Activated naive CD8-positive, alpha-beta T cell treated with anti-CD3 and anti-CD28 coated beads, Interleukin-2, amount 50 U/mL, for 24 hours (primary cell): Measurements from ENCODE around the gene OR2M5.

ENCODE experiments used
- ATAC-seq: fragments of 150-1000 bp; cut with Tn5 transposase; one replicate; pipeline ENCODE4 v1.10.0; 2021
- DNase-seq: peaks from one replicate; pipeline ENCODE4 v3.0.0; 2021
- H3K27ac Mint-ChIP-seq: one replicate; pipeline ENCODE4 v1.8.0; 2021; ENCODE audit warnings: mild to moderate bottlenecking, mixed read lengths
- H3K27me3 Mint-ChIP-seq: one replicate; pipeline ENCODE4 v1.8.0; 2021; ENCODE audit warnings: mixed read lengths
- H3K36me3 Mint-ChIP-seq: one replicate; pipeline ENCODE4 v1.8.0; 2021; ENCODE audit warnings: low read depth, mixed read lengths
- H3K4me1 Mint-ChIP-seq: one replicate; pipeline ENCODE4 v1.8.0; 2021; ENCODE audit warnings: mixed read lengths
- H3K4me3 Mint-ChIP-seq: one replicate; pipeline ENCODE4 v1.8.0; 2021; ENCODE audit warnings: mild to moderate bottlenecking, moderate library complexity, mixed read lengths
- H3K9me3 Mint-ChIP-seq: one replicate; pipeline ENCODE4 v1.8.0; 2021; ENCODE audit warnings: mixed read lengths

Gene OR2M5, protein sequence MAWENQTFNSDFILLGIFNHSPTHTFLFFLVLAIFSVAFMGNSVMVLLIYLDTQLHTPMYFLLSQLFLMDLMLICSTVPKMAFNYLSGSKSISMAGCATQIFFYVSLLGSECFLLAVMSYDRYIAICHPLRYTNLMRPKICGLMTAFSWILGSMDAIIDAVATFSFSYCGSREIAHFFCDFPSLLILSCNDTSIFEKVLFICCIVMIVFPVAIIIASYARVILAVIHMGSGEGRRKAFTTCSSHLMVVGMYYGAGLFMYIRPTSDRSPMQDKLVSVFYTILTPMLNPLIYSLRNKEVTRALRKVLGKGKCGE

GRCh38 chr1:248144513-248145198 is at the start of gene OR2M5:
Gene OR2M5, plus strand, starts transcription at chr1:248145148. Its CDS starts 0 bp downstream, at chr1:248145148.
- Mint-ChIP-seq H3K9me3 (peaks cover 34% of the 10 kb centered on the region), H3K27ac (no peak within 1 kb of the TSS), H3K4me1 (no peaks in the 10 kb centered on the region), H3K4me3 (no peak within 1 kb of the TSS), H3K27me3 (no peaks in the 10 kb centered on the region), H3K36me3 (no peaks in the 10 kb centered on the region)
- ATAC-seq (no peak), DNase-seq (no peak)

GRCh38 chr1:248098529-248098928 is 46.4 kb upstream of the OR2M5 start:
- Mint-ChIP-seq H3K9me3 (peaks cover 5% of the 10 kb centered on the region), H3K36me3 (no peaks in the 10 kb centered on the region), H3K27me3 (no peaks in the 10 kb centered on the region), H3K4me1 (no peaks in the 10 kb centered on the region), H3K4me3 (no peak overlapping the region), H3K27ac (no peak overlapping the region)
- ATAC-seq (no peak), DNase-seq (no peak)

DNA sequence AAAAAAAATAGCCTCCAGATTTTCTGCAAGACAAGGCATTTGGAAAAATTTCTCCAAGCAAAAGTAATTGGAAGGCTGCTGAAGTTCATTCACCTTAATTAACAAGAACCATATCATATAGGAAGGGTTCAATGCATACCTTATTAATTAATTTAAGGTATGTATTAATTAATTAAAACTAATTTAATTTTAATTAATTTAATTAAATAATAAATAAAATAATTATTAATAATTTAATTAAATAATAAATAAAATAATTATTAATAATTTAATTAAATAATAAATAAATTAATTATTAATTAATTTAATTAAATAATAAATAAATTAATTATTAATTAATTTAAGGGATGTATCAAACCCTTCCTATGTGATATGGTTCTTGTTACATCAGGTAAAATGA is 42.1 kb upstream of the OR2M5 start:
- DNase-seq (no peak), ATAC-seq (no peak)
- Mint-ChIP-seq H3K27me3 (no peaks in the 10 kb centered on the region), H3K9me3 (peaks cover 13% of the 10 kb centered on the region), H3K4me3 (no peak overlapping the region), H3K36me3 (no peaks in the 10 kb centered on the region), H3K4me1 (no peaks in the 10 kb centered on the region), H3K27ac (no peak overlapping the region)

DNA sequence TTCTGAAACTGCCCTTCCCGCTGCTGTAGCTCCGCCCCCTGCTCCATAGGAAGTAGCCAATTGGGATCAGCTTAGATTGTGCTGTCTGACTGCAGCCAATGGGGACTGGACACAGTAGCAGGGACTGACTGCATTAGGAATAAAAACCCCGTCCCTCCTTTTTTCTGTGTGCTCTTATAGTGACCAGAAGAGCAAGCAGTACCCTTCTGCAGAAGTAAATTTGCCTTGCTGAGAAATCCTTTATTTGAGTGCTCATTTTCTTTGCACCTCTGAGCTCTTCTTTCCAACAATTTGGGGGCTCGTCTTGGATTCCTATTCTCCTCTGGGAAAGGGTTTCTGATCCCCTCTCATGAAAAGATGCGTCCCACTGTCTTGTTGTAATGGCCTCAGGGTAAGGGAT is 33.8 kb upstream of the OR2M5 start:
- no peaks in the 10 kb centered on the region for H3K27me3 Mint-ChIP-seq
- no peak for ATAC-seq
- no peaks in the 10 kb centered on the region for H3K4me1 Mint-ChIP-seq
- no peak overlapping the region for H3K27ac Mint-ChIP-seq
- no peak overlapping the region for H3K4me3 Mint-ChIP-seq
- H3K36me3 Mint-ChIP-seq: peaks cover 1% of the 10 kb centered on the region
- DNase-seq: no peak
- peaks cover 49% of the 10 kb centered on the region for H3K9me3 Mint-ChIP-seq

GRCh38 chr1:248114890-248115289 is 30.1 kb upstream of the OR2M5 start:
- DNase-seq: no peak
- Mint-ChIP-seq H3K9me3 (peaks cover 35% of the 10 kb centered on the region), H3K4me3 (no peak overlapping the region), H3K36me3 (no peaks in the 10 kb centered on the region), H3K27ac (no peak overlapping the region), H3K4me1 (no peaks in the 10 kb centered on the region), H3K27me3 (no peaks in the 10 kb centered on the region)
- ATAC-seq: no peak

- no peak overlapping the region for H3K4me3 Mint-ChIP-seq
- H3K9me3 Mint-ChIP-seq: peaks cover 25% of the 10 kb centered on the region
- H3K27ac Mint-ChIP-seq: no peak overlapping the region
- no peaks in the 10 kb centered on the region for H3K36me3 Mint-ChIP-seq
- no peaks in the 10 kb centered on the region for H3K27me3 Mint-ChIP-seq
- no peaks in the 10 kb centered on the region for H3K4me1 Mint-ChIP-seq
- ATAC-seq (no peak), DNase-seq (no peak)
Observed at GRCh38 chr1:248127653-248128052, 17.3 kb upstream of the OR2M5 start.

DNA sequence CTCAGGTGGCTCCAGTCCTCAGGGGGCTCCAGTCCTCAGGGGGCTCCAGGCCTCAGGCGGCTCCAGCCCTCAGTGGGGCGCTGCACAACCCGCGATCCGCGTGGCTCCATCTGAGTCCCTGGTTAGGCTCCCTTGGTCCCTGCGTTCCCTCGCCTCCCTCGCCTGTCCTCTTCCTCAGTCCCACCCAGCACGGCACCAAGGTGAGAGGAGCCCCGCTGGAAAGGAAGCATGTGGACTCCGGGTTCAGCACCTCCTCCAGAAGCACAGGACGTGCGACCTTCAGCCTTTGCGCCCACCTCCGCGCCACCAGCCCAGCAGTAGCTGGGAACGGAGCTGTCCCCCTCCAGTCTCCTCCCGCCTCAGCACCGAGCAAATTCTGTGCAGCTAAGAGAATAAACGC is 8.1 kb upstream of the OR2M5 start:
- no peak for DNase-seq

GRCh38 chr1:248140846-248141245 is 4.1 kb upstream of the OR2M5 start:
- no peak for ATAC-seq
- no peaks in the 10 kb centered on the region for H3K27me3 Mint-ChIP-seq
- H3K4me1 Mint-ChIP-seq: no peaks in the 10 kb centered on the region

More for the DNA sequence above, 8.1 kb upstream of the OR2M5 start:
- no peaks in the 10 kb centered on the region for H3K36me3 Mint-ChIP-seq
- H3K4me1 Mint-ChIP-seq: no peaks in the 10 kb centered on the region
- ATAC-seq: no peak
- peaks cover 11% of the 10 kb centered on the region for H3K9me3 Mint-ChIP-seq
- H3K27me3 Mint-ChIP-seq: peaks cover 2% of the 10 kb centered on the region
- H3K27ac Mint-ChIP-seq: no peak overlapping the region
- H3K4me3 Mint-ChIP-seq: no peak overlapping the region

DNA sequence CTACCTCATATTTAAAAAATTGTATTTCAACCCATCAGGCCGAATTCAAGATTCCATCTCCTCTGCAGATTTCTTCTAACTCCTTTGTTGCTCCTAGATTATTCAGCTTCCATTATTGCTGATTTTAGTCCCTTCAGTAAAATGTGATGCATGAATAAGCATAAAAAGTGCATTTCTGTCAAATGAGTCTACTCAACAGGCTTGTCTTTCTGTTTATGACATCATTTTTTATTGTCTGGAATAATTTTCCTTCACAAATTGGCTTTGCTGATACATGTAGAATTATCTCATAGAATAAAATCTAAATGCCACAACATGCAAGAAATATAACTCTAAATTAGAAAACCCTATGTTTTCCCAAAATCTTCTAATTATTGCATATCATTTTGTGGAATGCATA is 1.6 kb upstream of the OR2M5 start:
- ATAC-seq (no peak), DNase-seq (no peak)
- no peak overlapping the region for H3K27ac Mint-ChIP-seq
- H3K4me3 Mint-ChIP-seq: no peak overlapping the region
- H3K27me3 Mint-ChIP-seq: no peaks in the 10 kb centered on the region
- peaks cover 22% of the 10 kb centered on the region for H3K9me3 Mint-ChIP-seq
- H3K4me1 Mint-ChIP-seq: no peaks in the 10 kb centered on the region
- no peaks in the 10 kb centered on the region for H3K36me3 Mint-ChIP-seq

More at GRCh38 chr1:248140846-248141245, 4.1 kb upstream of the OR2M5 start:
- peaks cover 8% of the 10 kb centered on the region for H3K9me3 Mint-ChIP-seq
- H3K27ac Mint-ChIP-seq: no peak overlapping the region
- H3K4me3 Mint-ChIP-seq: no peak overlapping the region
- H3K36me3 Mint-ChIP-seq: no peaks in the 10 kb centered on the region
- no peak for DNase-seq

GRCh38 chr1:248152056-248152827 is 7.3 kb downstream of the OR2M5 start:
- no peak for ATAC-seq
- Mint-ChIP-seq H3K27ac (no peak overlapping the region), H3K4me1 (no peaks in the 10 kb centered on the region), H3K27me3 (peaks cover 2% of the 10 kb centered on the region), H3K4me3 (no peak overlapping the region), H3K9me3 (peaks cover 24% of the 10 kb centered on the region), H3K36me3 (no peaks in the 10 kb centered on the region)
- DNase-seq: no peak

DNA sequence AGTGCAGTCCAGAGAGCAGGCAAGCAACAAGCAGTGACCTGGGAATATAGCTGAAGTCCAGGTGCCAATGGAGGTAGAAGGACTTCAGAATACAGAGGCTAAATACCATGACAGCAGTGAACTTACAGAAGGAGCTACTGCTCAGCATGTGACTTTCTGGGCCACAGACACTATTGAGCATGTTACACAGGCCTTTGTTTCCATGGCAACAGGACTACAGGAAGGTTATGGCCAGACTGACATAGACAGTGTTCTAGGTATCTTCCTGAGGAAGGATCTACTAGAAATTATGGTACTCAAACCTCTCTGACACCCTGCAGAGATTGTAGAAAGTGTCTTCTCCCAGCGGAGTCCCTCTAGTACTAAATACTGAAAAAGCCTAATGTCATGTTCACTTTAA is 11.0 kb downstream of the OR2M5 start:
- Mint-ChIP-seq H3K4me1 (no peaks in the 10 kb centered on the region), H3K27ac (no peak overlapping the region), H3K4me3 (no peak overlapping the region), H3K9me3 (peaks cover 3% of the 10 kb centered on the region), H3K36me3 (no peaks in the 10 kb centered on the region), H3K27me3 (peaks cover 2% of the 10 kb centered on the region)
- ATAC-seq: no peak
- DNase-seq: no peak

DNA sequence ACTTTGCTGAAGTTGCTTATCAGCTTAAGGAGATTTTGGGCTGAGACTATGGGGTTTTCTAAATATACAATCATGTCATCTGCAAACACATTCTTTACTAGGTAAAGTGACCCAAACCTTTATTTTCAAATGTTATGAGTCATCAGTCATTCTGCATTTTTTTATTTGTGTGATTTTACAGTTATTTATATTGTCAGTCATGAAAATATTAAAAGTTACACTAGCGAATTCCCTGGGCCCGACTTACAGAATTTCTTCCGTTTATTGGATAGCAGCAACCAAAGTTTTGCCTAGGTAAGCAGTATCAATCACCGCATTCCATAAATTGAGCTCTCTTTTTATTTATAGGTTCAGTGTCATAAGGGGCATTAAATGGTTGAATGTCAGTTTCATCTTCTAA is 13.8 kb downstream of the OR2M5 start:
- Mint-ChIP-seq H3K4me1 (no peaks in the 10 kb centered on the region), H3K27ac (no peak overlapping the region), H3K4me3 (no peak overlapping the region)

GRCh38 chr1:248164031-248164430 is 19.1 kb downstream of the OR2M5 start:
- Mint-ChIP-seq H3K27me3 (no peaks in the 10 kb centered on the region), H3K27ac (no peak overlapping the region), H3K9me3 (peaks cover 3% of the 10 kb centered on the region), H3K4me3 (no peak overlapping the region), H3K4me1 (no peaks in the 10 kb centered on the region), H3K36me3 (no peaks in the 10 kb centered on the region)
- ATAC-seq (no peak), DNase-seq (no peak)

More for the DNA sequence above, 13.8 kb downstream of the OR2M5 start:
- peaks cover 3% of the 10 kb centered on the region for H3K9me3 Mint-ChIP-seq
- H3K27me3 Mint-ChIP-seq: no peaks in the 10 kb centered on the region
- no peak for DNase-seq
- H3K36me3 Mint-ChIP-seq: no peaks in the 10 kb centered on the region
- no peak for ATAC-seq

- no peaks in the 10 kb centered on the region for H3K9me3 Mint-ChIP-seq
Observed at GRCh38 chr1:248165186-248165585, 20.2 kb downstream of the OR2M5 start.

DNA sequence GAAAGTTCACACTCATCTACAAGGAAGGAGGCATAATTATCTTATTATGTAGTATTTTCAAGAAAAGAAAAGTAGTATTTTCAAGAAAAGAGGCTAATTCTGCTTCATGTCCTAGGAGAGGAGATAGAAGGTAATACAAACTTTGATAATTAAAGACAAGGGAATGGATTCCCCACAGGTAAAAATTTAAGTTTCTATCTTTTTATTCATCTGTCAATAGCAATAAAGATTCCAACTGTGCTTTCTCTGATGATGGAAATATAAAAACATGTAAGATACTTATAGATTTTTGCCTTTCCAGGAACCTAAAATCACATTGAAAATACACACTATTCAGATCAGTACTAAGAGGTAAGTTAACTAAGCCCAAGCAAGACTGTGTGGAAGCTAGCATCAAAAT is 29.6 kb downstream of the OR2M5 start, which contains the start of gene OR2M2:
Gene OR2M2, plus strand, starts transcription at position 301 of the 400 bp plus-strand sequence. CDS start 5,165 bp downstream, outside the sequence.
- Mint-ChIP-seq H3K9me3 (peaks cover 7% of the 10 kb centered on the region), H3K27me3 (no peaks in the 10 kb centered on the region), H3K4me3 (no peak within 1 kb of the TSS), H3K36me3 (no peaks in the 10 kb centered on the region), H3K27ac (no peak within 1 kb of the TSS), H3K4me1 (no peaks in the 10 kb centered on the region)
- DNase-seq: no peak
- ATAC-seq: no peak

More at GRCh38 chr1:248165186-248165585, 20.2 kb downstream of the OR2M5 start:
- no peaks in the 10 kb centered on the region for H3K36me3 Mint-ChIP-seq
- DNase-seq (no peak), ATAC-seq (no peak)
- H3K4me1 Mint-ChIP-seq: no peaks in the 10 kb centered on the region
- no peak overlapping the region for H3K27ac Mint-ChIP-seq
- no peak overlapping the region for H3K4me3 Mint-ChIP-seq
- no peaks in the 10 kb centered on the region for H3K27me3 Mint-ChIP-seq
